Effector memory CD4-positive, alpha-beta T cell (primary cell): Measurements from ENCODE around the gene ABCA12.

Source experiments
- DNase-seq, 3 donors: peaks; one replicate each; pipeline ENCODE4 v3.0.0-alpha.2; 2020
- H3K27ac ChIP-seq: 2 replicates; pipeline ENCODE4 v1.7.0; 2013; ENCODE audit warnings: mild to moderate bottlenecking, low read length, moderate library complexity; ENCODE audit not compliant: insufficient read depth, poor library complexity, severe bottlenecking
- H3K27me3 ChIP-seq: replicated peaks from 2 replicates; pipeline ENCODE4 v1.7.0; 2013; ENCODE audit warnings: mild to moderate bottlenecking, low read length; ENCODE audit not compliant: insufficient read depth, control insufficient read depth, poor library complexity, severe bottlenecking
- H3K36me3 ChIP-seq: 2 replicates; pipeline ENCODE4 v1.7.0; 2013; ENCODE audit warnings: mild to moderate bottlenecking, low read length, moderate library complexity; ENCODE audit not compliant: control insufficient read depth, insufficient read depth
- H3K4me1 ChIP-seq: 2 replicates; pipeline ENCODE4 v1.7.0; 2013; ENCODE audit warnings: low read length, mild to moderate bottlenecking; ENCODE audit not compliant: control insufficient read depth, insufficient read depth, poor library complexity, severe bottlenecking
- H3K4me3 ChIP-seq: 2 replicates; pipeline ENCODE4 v1.7.0; 2013; ENCODE audit warnings: low read length, low read depth, mild to moderate bottlenecking; ENCODE audit not compliant: insufficient read depth, poor library complexity, severe bottlenecking
- H3K9me3 ChIP-seq: 2 replicates; pipeline ENCODE4 v1.7.0; 2013; ENCODE audit warnings: mild to moderate bottlenecking, low read length, moderate library complexity; ENCODE audit not compliant: control insufficient read depth

ABCA12 gene

GRCh38 chr2:215052810-215053209 is 85.6 kb downstream of the ABCA12 start:
- no peak overlapping the region for H3K27ac ChIP-seq
- DNase-seq, result no peak
- no peaks in the 10 kb centered on the region for H3K9me3 ChIP-seq
- no peaks in the 10 kb centered on the region for H3K27me3 ChIP-seq
- no peaks in the 10 kb centered on the region for H3K4me1 ChIP-seq
- no peaks in the 10 kb centered on the region for H3K36me3 ChIP-seq
- H3K4me3 ChIP-seq, result no peak overlapping the region

- H3K27ac ChIP-seq, result no peak overlapping the region
- H3K36me3 ChIP-seq, result no peaks in the 10 kb centered on the region
- no peak overlapping the region for H3K4me3 ChIP-seq
- H3K27me3 ChIP-seq, result no peaks in the 10 kb centered on the region
- H3K4me1 ChIP-seq, result no peaks in the 10 kb centered on the region
- no peak for DNase-seq
- H3K9me3 ChIP-seq, result no peaks in the 10 kb centered on the region
These were observed 86.0 kb downstream of the ABCA12 start for GRCh38 chr2:215052404-215052803.

- no peaks in the 10 kb centered on the region for H3K4me1 ChIP-seq
- H3K27ac ChIP-seq, result no peak overlapping the region
- H3K9me3 ChIP-seq, result no peaks in the 10 kb centered on the region
- H3K36me3 ChIP-seq, result no peaks in the 10 kb centered on the region
- H3K4me3 ChIP-seq, result no peak overlapping the region
- H3K27me3 ChIP-seq, result no peaks in the 10 kb centered on the region
- DNase-seq, result no peak
These were observed 89.1 kb downstream of the ABCA12 start for GRCh38 chr2:215049341-215049740.

- Histone ChIP-seq H3K4me1 (no peaks in the 10 kb centered on the region), H3K27me3 (no peaks in the 10 kb centered on the region), H3K4me3 (no peak overlapping the region), H3K27ac (no peak overlapping the region), H3K9me3 (no peaks in the 10 kb centered on the region), H3K36me3 (no peaks in the 10 kb centered on the region)
- DNase-seq, result no peak
These were observed 100.0 kb downstream of the ABCA12 start for GRCh38 chr2:215038421-215038820.

- Histone ChIP-seq H3K27me3 (no peaks in the 10 kb centered on the region), H3K36me3 (no peaks in the 10 kb centered on the region), H3K4me3 (no peak overlapping the region), H3K9me3 (no peaks in the 10 kb centered on the region), H3K4me1 (no peaks in the 10 kb centered on the region), H3K27ac (no peak overlapping the region)
- no peak for DNase-seq
These were observed 102.1 kb downstream of the ABCA12 start for GRCh38 chr2:215036314-215036713.

GRCh38 chr2:215034154-215034553 is 104.3 kb downstream of the ABCA12 start:
- Histone ChIP-seq H3K27me3 (no peaks in the 10 kb centered on the region), H3K27ac (no peak overlapping the region), H3K4me3 (no peak overlapping the region), H3K4me1 (no peaks in the 10 kb centered on the region), H3K9me3 (no peaks in the 10 kb centered on the region), H3K36me3 (no peaks in the 10 kb centered on the region)
- no peak for DNase-seq

- no peaks in the 10 kb centered on the region for H3K4me1 ChIP-seq
- H3K27me3 ChIP-seq, result no peaks in the 10 kb centered on the region
- H3K9me3 ChIP-seq, result no peaks in the 10 kb centered on the region
- H3K36me3 ChIP-seq, result no peaks in the 10 kb centered on the region
- H3K27ac ChIP-seq, result no peak overlapping the region
- DNase-seq, result no peak
- H3K4me3 ChIP-seq, result no peak overlapping the region
These were observed 106.3 kb downstream of the ABCA12 start for GRCh38 chr2:215032153-215032552.

GRCh38 chr2:215031321-215031720 is 107.1 kb downstream of the ABCA12 start:
- H3K27ac ChIP-seq, result no peak overlapping the region
- no peaks in the 10 kb centered on the region for H3K4me1 ChIP-seq
- H3K9me3 ChIP-seq, result no peaks in the 10 kb centered on the region
- DNase-seq, result no peak
- H3K4me3 ChIP-seq, result no peak overlapping the region
- no peaks in the 10 kb centered on the region for H3K36me3 ChIP-seq
- no peaks in the 10 kb centered on the region for H3K27me3 ChIP-seq

- no peak for DNase-seq
- Histone ChIP-seq H3K27ac (no peak overlapping the region), H3K4me1 (no peaks in the 10 kb centered on the region), H3K4me3 (no peak overlapping the region), H3K27me3 (no peaks in the 10 kb centered on the region), H3K36me3 (no peaks in the 10 kb centered on the region), H3K9me3 (no peaks in the 10 kb centered on the region)
These were observed 108.5 kb downstream of the ABCA12 start for GRCh38 chr2:215029936-215030335.

GRCh38 chr2:215028231-215028630 is 110.2 kb downstream of the ABCA12 start:
- no peak overlapping the region for H3K4me3 ChIP-seq

GRCh38 chr2:215027779-215028178 is 110.6 kb downstream of the ABCA12 start:
- Histone ChIP-seq H3K27ac (no peak overlapping the region), H3K4me3 (no peak overlapping the region), H3K27me3 (no peaks in the 10 kb centered on the region)

More at GRCh38 chr2:215028231-215028630, 110.2 kb downstream of the ABCA12 start:
- H3K36me3 ChIP-seq, result no peaks in the 10 kb centered on the region
- H3K4me1 ChIP-seq, result no peaks in the 10 kb centered on the region
- no peaks in the 10 kb centered on the region for H3K9me3 ChIP-seq
- no peak for DNase-seq
- no peak overlapping the region for H3K27ac ChIP-seq
- H3K27me3 ChIP-seq, result no peaks in the 10 kb centered on the region

More at GRCh38 chr2:215027779-215028178, 110.6 kb downstream of the ABCA12 start:
- H3K4me1 ChIP-seq, result no peaks in the 10 kb centered on the region
- no peaks in the 10 kb centered on the region for H3K9me3 ChIP-seq
- no peak for DNase-seq
- H3K36me3 ChIP-seq, result no peaks in the 10 kb centered on the region
